ENCODE results near the gene CTIF.

The CTIF gene

GRCh38 chr18:48821251-48821590 lies 282.4 kb downstream of the CTIF start:
- ATAC-seq (no peak), DNase-seq (ENCODE audit: low spot score in 2 of 2) (no peak)
- Mint-ChIP-seq H3K4me1 (peaks cover 89% of the 10 kb centered on the region), H3K36me3 (peaks cover 56% of the 10 kb centered on the region), H3K27ac (peak overlapping the region; percentile 89), H3K4me3 (peak overlapping the region; percentile 52), H3K9me3 (no peaks in the 10 kb centered on the region)

- Mint-ChIP-seq H3K9me3 (no peaks in the 10 kb centered on the region), H3K36me3 (peaks cover 56% of the 10 kb centered on the region), H3K27ac (no peak overlapping the region), H3K4me3 (no peak overlapping the region), H3K4me1 (peaks cover 89% of the 10 kb centered on the region)
- DNase-seq (ENCODE audit: low spot score in 2 of 2) (peak in 1 of 2 donors; percentile 8), ATAC-seq (no peak)
Observed at GRCh38 chr18:48821845-48822244, 283.0 kb downstream of the CTIF start.

GRCh38 chr18:48824231-48824970 lies 285.6 kb downstream of the CTIF start:
- ATAC-seq = no peak
- peaks cover 43% of the 10 kb centered on the region for H3K36me3 Mint-ChIP-seq
- peak overlapping the region; percentile 63 for H3K27ac Mint-ChIP-seq
- H3K9me3 Mint-ChIP-seq = no peaks in the 10 kb centered on the region
- no peak overlapping the region for H3K4me3 Mint-ChIP-seq
- DNase-seq (ENCODE audit: low spot score in 2 of 2) = peak in 1 of 2 donors; percentile 40
- H3K4me1 Mint-ChIP-seq = peaks cover 93% of the 10 kb centered on the region

GRCh38 chr18:48825101-48825745 lies 286.4 kb downstream of the CTIF start:
- Mint-ChIP-seq H3K27ac (peak overlapping the region; percentile 63), H3K9me3 (no peaks in the 10 kb centered on the region), H3K4me3 (no peak overlapping the region), H3K36me3 (peaks cover 47% of the 10 kb centered on the region), H3K4me1 (peaks cover 90% of the 10 kb centered on the region)
- DNase-seq (ENCODE audit: low spot score in 2 of 2) (peak in 1 of 2 donors; percentile 37), ATAC-seq (no peak)

GRCh38 chr18:48826271-48826670 lies 287.4 kb downstream of the CTIF start:
- Mint-ChIP-seq H3K4me1 (peaks cover 90% of the 10 kb centered on the region), H3K9me3 (no peaks in the 10 kb centered on the region), H3K4me3 (no peak overlapping the region), H3K36me3 (peaks cover 47% of the 10 kb centered on the region), H3K27ac (peak overlapping the region; percentile 81)
- no peak for ATAC-seq
- peak in 1 of 2 donors; percentile 20 for DNase-seq (ENCODE audit: low spot score in 2 of 2)

GRCh38 chr18:48826806-48827205 lies 288.0 kb downstream of the CTIF start:
- DNase-seq (ENCODE audit: low spot score in 2 of 2) (no peak), ATAC-seq (no peak)
- Mint-ChIP-seq H3K9me3 (no peaks in the 10 kb centered on the region), H3K36me3 (peaks cover 52% of the 10 kb centered on the region), H3K4me1 (peaks cover 91% of the 10 kb centered on the region), H3K27ac (peak overlapping the region; percentile 81), H3K4me3 (no peak overlapping the region)

- DNase-seq (ENCODE audit: low spot score in 2 of 2) = peak in 1 of 2 donors; percentile 33
- peak overlapping the region; percentile 81 for H3K27ac Mint-ChIP-seq
- peaks cover 59% of the 10 kb centered on the region for H3K36me3 Mint-ChIP-seq
- no peaks in the 10 kb centered on the region for H3K9me3 Mint-ChIP-seq
- no peak overlapping the region for H3K4me3 Mint-ChIP-seq
- H3K4me1 Mint-ChIP-seq = peaks cover 93% of the 10 kb centered on the region
- ATAC-seq = no peak
Observed at GRCh38 chr18:48827291-48828193, 288.7 kb downstream of the CTIF start.

- DNase-seq (ENCODE audit: low spot score in 2 of 2) (peak in 1 of 2 donors; percentile 36), ATAC-seq (no peak)
- Mint-ChIP-seq H3K4me3 (no peak overlapping the region), H3K9me3 (no peaks in the 10 kb centered on the region), H3K4me1 (peaks cover 93% of the 10 kb centered on the region), H3K27ac (peak overlapping the region; percentile 81), H3K36me3 (peaks cover 65% of the 10 kb centered on the region)
Observed at GRCh38 chr18:48828194-48828545, 289.3 kb downstream of the CTIF start.

- peak in 1 of 2 donors; percentile 38 for DNase-seq (ENCODE audit: low spot score in 2 of 2)
- H3K9me3 Mint-ChIP-seq = no peaks in the 10 kb centered on the region
- H3K4me1 Mint-ChIP-seq = peaks cover 88% of the 10 kb centered on the region
- H3K27ac Mint-ChIP-seq = no peak overlapping the region
- peaks cover 72% of the 10 kb centered on the region for H3K36me3 Mint-ChIP-seq
- H3K4me3 Mint-ChIP-seq = no peak overlapping the region
- ATAC-seq = no peak
Observed at GRCh38 chr18:48828691-48829442, 290.0 kb downstream of the CTIF start.

- ATAC-seq = no peak
- Mint-ChIP-seq H3K36me3 (peaks cover 79% of the 10 kb centered on the region), H3K4me1 (peaks cover 88% of the 10 kb centered on the region), H3K27ac (peak overlapping the region; percentile 99), H3K4me3 (peak overlapping the region; percentile 93), H3K9me3 (no peaks in the 10 kb centered on the region)
- DNase-seq (ENCODE audit: low spot score in 2 of 2) = peak in 1 of 2 donors; percentile 40
Observed at GRCh38 chr18:48829443-48830149, 290.8 kb downstream of the CTIF start.

GRCh38 chr18:48831113-48831759 lies 292.4 kb downstream of the CTIF start:
- no peaks in the 10 kb centered on the region for H3K9me3 Mint-ChIP-seq
- peaks cover 71% of the 10 kb centered on the region for H3K36me3 Mint-ChIP-seq
- no peak for ATAC-seq
- H3K4me1 Mint-ChIP-seq = peaks cover 88% of the 10 kb centered on the region
- H3K4me3 Mint-ChIP-seq = peak overlapping the region; percentile 93
- peak in 1 of 2 donors; percentile 42 for DNase-seq (ENCODE audit: low spot score in 2 of 2)
- peak overlapping the region; percentile 99 for H3K27ac Mint-ChIP-seq

GRCh38 chr18:48831802-48832201 lies 293.0 kb downstream of the CTIF start:
- ATAC-seq = no peak
- DNase-seq (ENCODE audit: low spot score in 2 of 2) = peak in 1 of 2 donors; percentile 43
- Mint-ChIP-seq H3K36me3 (peaks cover 65% of the 10 kb centered on the region), H3K4me1 (peaks cover 88% of the 10 kb centered on the region), H3K9me3 (no peaks in the 10 kb centered on the region), H3K27ac (peak overlapping the region; percentile 99), H3K4me3 (peak overlapping the region; percentile 93)

- no peak for DNase-seq (ENCODE audit: low spot score in 2 of 2)
- no peak for ATAC-seq
- H3K4me1 Mint-ChIP-seq = peaks cover 88% of the 10 kb centered on the region
- H3K9me3 Mint-ChIP-seq = no peaks in the 10 kb centered on the region
- peak overlapping the region; percentile 99 for H3K27ac Mint-ChIP-seq
- H3K36me3 Mint-ChIP-seq = peaks cover 59% of the 10 kb centered on the region
- peak overlapping the region; percentile 93 for H3K4me3 Mint-ChIP-seq
Observed at GRCh38 chr18:48832938-48833700, 294.3 kb downstream of the CTIF start.
